ENCODE results near the gene COA1.
"Not testable (repeated sequence)": the region's sequence is repeated elsewhere in the genome, so short reads cannot be mapped to it uniquely, and the experiment has no call there.

The COA1 gene

DNA sequence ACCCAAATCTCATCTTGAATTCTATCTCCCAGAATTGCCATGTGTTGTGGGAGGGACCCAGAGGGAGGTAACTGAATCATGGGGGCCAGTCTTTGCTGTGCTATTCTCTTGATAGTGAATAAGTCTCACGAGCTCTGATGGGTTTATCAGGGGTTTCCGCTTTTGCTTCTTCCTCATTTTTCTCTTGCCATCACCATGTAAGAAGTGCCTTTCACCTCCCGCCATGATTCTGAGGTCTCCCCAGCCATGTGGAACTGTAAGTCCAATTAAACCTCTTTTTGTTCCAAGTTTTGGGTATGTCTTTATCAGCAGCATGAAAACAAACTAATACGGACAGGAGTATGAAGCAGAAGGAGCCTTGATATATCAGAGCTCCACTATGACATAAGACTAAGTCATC, 41.5 kb downstream of the COA1 start:
- not testable (repeated sequence) for DNase-seq

GRCh38 chr7:43686991-43687390, 42.3 kb downstream of the COA1 start:
- DNase-seq = no peak

DNA sequence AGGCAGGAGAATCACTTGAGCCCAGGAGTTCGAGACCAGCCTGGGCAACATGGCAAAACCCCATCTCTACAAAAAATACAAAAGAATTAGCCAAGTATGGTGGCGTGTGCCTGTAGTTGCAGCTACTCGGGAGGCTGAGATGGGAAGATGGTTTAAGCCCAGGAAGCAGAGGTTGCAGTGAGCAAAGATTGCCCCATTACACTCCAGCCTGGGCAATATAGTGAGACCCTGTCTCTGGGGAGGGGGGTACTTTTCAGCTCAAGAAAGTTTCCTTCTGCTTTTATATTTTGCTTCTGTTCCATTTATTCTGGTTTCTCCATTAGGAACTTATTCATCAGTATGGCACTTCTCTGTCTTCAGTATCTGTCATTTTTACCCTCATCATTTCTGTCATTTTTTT, 48.6 kb downstream of the COA1 start:
- DNase-seq = no peak

GRCh38 chr7:43679210-43680068, 49.9 kb downstream of the COA1 start:
- no peak for DNase-seq

GRCh38 chr7:43678315-43678714, 51.0 kb downstream of the COA1 start:
- DNase-seq = no peak

DNA sequence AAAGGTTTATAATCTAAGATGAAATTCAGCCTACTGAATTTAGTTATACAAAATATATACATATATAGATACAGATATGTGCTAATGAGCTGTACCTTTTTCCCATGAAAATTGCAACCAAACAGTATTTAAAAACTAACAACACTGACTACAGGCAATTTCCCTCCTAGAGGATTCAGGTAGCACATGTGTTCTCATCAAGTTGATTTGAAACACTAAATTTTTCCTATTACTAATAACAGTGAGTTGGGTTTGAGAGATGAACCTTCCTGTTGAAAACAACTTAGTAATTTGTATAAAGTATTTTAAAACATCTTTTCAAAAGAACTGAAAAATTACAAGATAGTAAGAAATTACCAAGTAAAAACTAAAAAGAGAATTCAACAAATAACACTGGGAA, 51.5 kb downstream of the COA1 start:
- DNase-seq = no peak

DNA sequence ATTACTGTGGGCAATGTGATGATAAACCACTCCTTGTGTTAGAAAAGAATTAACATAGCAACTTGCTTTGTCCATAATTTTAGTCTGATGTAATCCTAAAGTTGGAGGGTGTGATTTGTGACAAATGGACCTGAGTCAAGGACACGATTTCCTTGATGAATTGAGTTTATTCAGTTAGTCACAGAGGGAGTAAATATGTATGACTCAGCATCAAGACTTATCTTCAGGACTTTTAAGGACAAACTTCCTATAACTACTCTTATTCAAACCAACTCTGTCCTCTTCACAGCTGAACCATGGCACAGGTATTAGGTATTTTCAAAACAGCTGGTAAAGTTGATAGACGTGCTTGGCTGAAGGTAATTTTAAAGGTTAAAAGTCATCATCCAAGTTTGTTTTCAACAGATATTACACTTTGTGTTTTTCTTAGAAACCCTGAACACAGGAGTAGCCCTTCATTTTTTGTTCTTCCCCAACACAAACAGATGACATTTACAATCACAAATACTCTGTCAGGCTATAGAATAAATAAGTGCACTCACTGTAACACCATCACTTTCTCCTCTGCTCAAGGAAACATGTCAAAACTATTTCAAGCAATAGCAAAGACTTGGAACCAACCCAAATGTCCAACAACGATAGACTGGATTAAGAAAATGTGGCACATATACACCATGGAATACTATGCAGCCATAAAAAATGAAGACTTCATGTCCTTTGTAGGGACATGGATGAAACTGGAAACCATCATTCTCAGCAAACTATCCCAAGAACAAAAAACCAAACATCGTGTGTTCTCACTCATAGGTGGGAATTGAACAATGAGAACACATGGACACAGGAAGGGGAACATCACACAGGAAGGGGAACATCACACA, 54.5 kb downstream of the COA1 start:
- no peak for DNase-seq

GRCh38 chr7:43673243-43673976, 55.9 kb downstream of the COA1 start:
- DNase-seq = not testable (repeated sequence)

DNA sequence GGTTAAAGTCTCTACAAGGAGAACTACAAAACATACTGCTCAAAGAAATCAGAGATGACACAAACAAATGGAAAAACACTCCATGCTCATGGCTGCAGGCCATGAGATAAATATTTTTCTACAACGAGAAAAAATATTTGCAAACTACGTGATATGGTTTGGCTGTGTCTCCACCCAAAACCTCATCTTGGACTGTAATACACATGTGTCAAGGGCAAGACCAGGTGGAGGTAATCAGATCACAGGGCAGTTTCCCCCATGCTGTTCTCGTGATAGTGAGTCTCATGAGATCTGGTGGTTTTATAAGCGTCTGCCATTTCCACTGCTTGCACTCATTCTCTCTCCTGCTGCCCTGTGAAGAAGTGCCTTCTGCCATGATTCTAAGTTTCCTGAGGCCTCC, 57.8 kb downstream of the COA1 start:
- no peak for DNase-seq

DNA sequence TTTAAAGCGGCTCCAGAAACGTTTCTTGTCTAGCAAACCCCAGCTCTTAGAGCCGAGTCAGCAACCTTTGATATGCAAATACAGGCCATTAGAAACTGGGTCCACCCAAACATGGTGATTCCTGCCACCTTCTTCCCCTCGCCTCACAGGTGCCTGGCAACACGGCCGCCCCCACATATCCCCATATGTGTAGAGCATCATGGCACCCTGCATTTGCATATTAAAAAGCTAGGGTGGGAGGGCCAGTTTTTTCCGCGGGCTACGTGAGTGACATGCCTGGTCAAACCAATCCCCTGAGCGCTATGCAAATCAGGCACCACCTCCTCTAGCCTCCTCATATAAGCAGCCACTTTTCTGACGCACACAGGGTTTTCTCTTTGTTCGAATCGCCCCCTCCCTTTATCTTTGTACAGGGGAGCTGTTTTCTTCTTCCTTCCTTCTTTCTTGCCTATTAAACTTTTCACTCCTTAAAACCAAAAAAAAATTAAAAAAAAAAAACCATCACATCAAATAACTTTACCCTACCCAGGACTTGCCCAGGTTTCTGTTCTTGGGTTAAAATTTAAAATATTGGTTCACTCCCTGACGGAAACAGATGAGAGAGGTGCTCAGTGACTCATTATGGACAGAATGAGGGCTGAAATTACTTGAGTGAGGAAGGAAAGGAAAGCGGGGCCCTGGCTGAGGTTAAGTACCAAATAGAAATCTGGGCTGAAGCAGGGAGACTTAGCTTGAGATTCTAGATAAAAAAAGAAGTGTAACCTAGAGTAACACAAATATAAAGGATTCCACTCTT, 59.8 kb downstream of the COA1 start:
- DNase-seq = no peak

- no peak for DNase-seq
Measured at GRCh38 chr7:43668035-43668434, 61.3 kb downstream of the COA1 start.

DNA sequence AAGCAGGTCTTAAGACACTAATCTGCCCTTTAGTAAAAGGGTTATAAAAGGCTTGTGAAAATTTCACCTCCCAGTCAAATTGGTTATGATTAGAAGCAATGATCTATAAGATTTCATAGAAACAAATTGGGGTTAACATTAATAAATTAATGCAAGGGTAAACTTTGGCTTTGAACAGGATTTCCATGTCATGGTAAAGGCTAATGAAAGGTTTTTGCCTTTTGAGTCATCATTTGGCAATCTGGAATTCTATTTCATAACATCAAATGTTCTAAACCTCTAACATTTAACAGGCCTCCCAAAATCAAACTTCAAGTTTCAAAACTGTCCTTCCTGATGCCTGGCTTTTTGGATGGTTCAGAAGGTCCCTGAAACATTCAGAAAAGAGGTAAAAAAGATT, 62.4 kb downstream of the COA1 start:
- DNase-seq = no peak

- DNase-seq = no peak
Measured at GRCh38 chr7:43664681-43665080, 64.6 kb downstream of the COA1 start.

- no peak for DNase-seq
Measured at GRCh38 chr7:43660141-43660540, 69.2 kb downstream of the COA1 start.

DNA sequence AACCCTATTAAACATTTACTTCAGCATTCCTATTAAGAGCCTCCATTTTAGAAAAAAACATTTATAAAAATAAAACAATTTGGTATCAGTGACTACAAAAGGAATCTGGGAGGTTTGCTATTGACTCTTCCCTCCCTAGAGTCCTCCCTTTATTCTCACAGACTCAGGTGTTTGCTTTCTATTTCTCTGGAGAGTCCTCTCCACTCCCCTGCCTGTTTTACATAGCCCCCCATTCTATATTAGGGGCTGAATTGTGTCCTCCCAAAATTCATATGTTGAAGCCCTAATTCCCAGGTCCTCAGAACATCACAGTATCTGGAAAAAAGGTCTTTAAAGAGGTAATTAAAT, 69.8 kb downstream of the COA1 start:
- no peak for DNase-seq

DNA sequence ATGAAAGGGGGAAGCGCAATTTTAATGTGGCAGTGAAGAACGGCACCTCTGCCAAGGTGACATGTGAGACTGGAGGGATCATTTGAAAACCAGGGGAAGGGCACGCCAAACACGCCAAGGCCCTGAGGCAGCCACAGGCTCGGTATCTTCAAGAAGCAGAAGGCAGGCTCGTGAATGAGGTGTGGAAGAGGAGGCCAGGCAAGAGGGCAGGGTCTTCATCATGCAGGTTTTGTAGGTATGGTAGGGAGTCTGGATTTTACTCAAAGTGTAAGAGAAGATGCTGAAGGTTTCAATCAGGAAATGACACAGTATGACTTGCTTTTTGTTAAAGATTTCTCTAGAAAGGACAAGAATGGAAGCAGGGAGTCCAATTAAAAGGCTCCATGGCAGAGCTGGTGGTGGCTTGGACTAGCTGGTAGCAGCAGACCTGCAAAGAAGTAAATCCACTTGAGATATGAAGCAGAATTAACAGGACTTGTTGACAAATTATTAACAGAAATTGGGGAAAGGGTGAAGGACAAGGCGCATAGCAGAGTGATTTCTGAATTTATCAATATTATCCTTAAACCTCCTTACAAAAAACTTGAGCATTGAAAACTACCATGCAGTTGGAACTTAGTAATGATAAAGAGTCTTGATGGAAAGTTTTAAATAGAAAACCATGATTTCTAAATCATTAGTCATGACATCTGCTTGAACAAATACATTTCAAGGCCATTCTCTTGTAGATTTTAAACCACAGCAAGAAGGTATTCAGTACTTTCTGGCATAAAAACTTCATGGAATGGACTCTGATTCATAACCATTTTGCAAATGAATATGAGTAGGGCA, 70.4 kb downstream of the COA1 start:
- no peak for DNase-seq

- DNase-seq = no peak
Measured at GRCh38 chr7:43656997-43657396, 72.3 kb downstream of the COA1 start.

DNA sequence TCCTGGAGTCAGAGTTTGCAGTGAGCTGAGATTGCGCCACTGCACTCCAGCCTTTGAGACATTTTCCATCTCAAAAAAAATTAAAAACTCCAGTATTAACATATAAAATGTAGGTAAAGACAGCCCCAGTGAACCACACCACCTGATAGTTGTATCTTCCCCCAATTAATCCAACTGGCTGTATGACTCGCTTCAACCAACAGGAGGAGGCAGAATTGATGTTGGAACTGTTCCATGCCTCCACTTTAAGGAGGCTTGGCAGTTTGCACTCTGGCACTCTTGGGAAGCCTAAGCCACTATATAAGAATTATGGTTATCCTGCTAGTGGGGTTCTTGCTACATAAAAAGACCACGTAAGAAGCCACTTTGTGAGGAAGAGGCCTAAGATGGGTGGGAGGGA, 73.7 kb downstream of the COA1 start:
- no peak for DNase-seq

DNA sequence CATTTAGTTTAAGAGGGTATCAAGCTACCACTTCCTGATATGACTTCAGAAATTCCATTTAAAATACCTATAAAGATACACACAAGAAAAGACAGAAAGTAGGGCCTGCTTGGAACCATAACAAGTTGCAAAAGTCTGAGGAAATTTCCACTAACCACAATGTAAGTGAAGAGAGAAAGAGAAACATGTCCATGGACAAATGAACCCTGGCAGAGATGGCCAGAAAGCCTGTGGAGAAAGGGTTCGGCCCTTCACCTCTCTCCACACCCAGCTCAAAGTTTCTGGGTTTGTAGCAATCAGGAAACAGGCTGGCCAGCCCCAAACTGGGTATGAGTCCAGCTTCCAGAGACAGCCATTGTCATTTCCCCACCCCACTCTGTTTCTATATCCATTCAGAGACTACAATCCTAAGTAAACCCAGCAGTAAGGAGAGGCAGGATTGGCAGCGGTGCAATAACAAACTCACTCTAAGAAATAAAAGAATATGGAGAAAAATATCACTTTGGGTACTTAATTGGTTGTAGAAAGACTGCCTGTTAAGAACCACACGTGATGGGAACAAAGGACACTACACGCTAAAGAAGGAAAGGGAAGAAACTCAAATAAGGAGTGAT, 75.3 kb downstream of the COA1 start:
- DNase-seq = no peak

DNA sequence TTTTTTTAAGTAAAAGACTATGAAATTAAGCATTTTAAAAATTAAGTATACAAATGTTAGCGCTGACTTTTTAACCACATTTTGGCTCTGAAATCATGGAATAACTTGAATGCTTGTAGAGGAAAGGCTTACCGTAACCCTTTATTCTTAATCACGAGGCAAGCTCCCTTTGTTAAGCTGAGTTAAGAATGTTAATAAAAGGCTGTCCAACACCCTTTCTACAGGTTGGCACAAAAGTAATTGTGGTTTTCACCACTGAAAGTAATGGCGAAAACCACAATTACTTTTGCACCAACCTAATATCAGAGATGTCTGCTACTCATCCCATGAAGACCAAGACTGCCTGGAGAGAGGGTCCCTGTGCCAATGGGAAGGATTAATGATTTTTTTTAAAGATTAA, 75.9 kb downstream of the COA1 start:
- DNase-seq = no peak

GRCh38 chr7:43652364-43652763, 77.0 kb downstream of the COA1 start:
- no peak for DNase-seq
